CD4-positive, alpha-beta T cell treated with Interferon alpha-2 for 1 hour (primary cell): ENCODE measurements around the gene OSGEP.
A peak's percentile ranks its signal among the peaks of the same experiment; 100 is the strongest.

ENCODE experiments used
- DNase-seq, 2 donors: peaks; one replicate each; pipeline ENCODE4 v3.0.0-alpha.2; 2020 to 2022

Gene OSGEP

DNA sequence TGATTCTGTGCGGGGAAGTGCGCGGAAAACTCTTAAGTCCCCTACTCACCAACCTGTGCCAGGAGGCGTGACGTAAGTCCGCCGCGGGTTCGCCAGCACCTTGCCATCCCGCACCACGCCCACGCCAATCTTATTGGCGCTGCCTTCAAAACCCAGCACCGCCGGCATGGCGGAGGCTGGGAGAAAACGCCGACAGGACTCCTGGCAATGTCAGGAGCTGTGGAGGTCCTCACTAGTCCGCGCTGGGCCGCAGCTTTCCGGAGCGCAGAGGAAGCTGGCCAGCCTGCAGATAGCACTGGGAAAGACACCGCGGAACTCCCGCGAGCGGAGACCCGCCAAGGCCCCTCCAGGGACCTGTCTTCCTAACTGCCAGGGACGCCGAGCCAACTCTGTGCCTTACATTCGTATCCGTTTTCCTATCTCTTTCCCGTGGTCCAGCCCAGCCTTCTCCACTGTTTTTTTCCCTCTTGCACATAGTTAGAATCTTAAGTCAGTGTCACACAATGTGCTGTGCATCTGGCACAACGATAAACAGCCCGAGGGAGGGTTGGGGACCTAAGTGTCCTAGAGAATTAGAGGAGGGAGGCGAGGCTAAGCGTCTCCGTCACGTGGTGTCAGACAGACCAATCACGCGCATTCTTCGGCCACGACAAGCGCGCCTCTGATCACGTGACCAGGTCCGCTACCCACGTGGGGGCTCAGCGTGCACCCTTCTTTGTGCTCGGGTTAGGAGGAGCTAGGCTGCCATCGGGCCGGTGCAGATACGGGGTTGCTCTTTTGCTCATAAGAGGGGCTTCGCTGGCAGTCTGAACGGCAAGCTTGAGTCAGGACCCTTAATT is at the start of gene OSGEP, which contains the start of gene APEX1:
TSS of gene OSGEP (minus strand) at position 297 of the 839 bp plus-strand sequence. CDS start at position 168, 129 bp downstream.
TSS of gene APEX1 (plus strand) at position 711 of the 839 bp plus-strand sequence. CDS start 420 bp downstream, outside the sequence.
- peak; percentile 98 for DNase-seq

- no peak for DNase-seq
These were observed 49.3 kb upstream of the OSGEP start for GRCh38 chr14:20503898-20504297.

DNA sequence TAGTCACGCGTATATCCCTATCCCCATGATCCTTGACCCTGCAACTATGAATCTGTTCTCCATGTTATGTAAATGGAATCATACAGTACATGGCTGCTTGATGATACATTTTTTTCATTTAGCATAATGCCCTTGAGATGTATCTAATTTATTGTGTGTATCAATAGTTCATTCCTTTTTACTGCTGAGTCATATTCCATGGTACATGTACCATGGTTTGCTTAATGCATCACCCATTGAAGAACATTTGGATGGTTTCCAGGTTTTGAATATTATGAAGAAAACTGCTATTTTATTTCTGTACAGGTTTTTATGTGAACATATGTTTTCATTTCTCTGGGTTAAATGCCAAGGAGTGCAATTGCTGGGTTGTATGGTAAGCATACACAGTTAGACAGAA is 46.7 kb upstream of the OSGEP start:
- DNase-seq: no peak

GRCh38 chr14:20499881-20500280 is 45.3 kb upstream of the OSGEP start:
- DNase-seq: no peak

- no peak for DNase-seq
These were observed 44.5 kb upstream of the OSGEP start for GRCh38 chr14:20499108-20499507.

DNA sequence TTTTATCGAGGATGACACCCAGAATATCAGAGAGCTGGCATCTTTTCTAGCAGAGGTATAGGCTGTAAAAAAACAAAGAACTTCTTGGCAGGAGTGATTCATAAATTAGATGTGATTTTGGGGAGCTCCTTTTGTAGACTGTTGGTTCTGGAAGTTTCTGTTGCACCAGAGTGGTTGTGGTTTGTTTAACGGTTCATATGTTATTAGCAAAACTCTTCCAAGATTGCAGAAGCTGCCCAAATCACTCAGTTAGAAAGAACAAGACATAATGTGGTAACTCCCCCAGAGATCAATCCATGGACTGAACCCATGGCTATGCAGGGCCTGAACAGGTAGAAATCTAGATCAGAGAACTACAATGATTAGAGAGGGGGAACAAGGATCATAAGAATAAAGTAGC is 44.0 kb upstream of the OSGEP start:
- no peak for DNase-seq

DNA sequence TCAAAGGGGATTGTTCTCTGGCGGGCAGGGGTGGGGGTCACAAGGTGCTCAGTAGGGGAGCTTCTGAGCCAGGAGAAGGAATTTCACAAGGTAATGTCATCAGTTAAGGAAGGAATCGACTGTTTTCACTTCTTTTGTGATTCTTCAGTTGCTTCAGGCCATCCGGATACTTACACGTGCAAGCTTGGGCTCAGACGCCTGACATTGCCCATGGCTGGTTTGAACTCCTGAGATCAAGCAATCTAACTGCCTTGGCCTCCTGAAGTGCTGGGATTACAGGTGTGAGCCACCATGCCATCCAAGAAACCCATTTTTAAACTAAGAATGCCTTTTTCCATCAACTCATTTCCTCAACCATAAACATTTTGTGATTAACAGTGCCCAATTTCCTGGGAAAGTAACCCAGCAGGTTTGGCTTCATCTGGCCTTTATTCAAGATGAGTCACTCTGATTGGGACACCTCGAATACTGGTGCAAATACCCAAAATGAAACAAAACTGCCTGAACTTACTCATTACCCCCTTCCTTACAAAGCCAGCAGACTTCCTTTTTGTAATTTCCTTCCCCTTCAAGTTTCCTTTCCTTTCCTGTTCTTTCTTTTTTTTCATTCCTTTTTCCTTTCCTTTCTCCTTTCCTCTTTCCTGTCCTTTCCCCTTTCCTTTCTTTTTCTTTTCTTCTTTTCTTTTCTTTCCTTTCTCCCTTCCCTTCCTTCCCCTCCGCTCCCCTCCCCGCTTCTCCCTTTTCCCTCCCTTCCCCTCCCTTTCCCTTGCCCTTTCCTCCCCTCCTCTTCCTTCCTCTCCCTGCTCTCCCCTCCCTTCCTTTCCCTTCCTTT is 40.5 kb upstream of the OSGEP start:
- DNase-seq: no peak

GRCh38 chr14:20493634-20494033 is 39.0 kb upstream of the OSGEP start:
- DNase-seq: no peak

- no peak for DNase-seq
These were observed 37.9 kb upstream of the OSGEP start for GRCh38 chr14:20492486-20492885.

GRCh38 chr14:20490563-20490962 is 36.0 kb upstream of the OSGEP start:
- no peak for DNase-seq

- peak in 1 of 2 donors; percentile 11 for DNase-seq
These were observed 34.7 kb upstream of the OSGEP start for GRCh38 chr14:20489093-20489994.

DNA sequence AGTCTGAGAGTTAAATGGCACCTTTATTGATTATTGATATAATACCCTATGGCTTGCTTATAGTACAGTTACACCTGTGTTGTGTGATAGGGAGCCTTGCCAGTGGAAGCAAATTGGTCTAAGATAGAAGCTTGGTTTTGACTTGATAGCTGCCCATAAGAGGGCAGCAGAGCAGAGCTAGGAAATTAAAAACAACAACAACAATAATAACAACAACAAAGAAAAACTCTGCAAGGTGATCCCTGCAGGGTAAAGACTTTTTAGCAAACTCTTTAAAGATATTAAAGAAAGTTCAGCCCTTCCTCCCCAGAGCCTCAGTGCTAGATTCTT is 32.7 kb upstream of the OSGEP start:
- no peak for DNase-seq

DNA sequence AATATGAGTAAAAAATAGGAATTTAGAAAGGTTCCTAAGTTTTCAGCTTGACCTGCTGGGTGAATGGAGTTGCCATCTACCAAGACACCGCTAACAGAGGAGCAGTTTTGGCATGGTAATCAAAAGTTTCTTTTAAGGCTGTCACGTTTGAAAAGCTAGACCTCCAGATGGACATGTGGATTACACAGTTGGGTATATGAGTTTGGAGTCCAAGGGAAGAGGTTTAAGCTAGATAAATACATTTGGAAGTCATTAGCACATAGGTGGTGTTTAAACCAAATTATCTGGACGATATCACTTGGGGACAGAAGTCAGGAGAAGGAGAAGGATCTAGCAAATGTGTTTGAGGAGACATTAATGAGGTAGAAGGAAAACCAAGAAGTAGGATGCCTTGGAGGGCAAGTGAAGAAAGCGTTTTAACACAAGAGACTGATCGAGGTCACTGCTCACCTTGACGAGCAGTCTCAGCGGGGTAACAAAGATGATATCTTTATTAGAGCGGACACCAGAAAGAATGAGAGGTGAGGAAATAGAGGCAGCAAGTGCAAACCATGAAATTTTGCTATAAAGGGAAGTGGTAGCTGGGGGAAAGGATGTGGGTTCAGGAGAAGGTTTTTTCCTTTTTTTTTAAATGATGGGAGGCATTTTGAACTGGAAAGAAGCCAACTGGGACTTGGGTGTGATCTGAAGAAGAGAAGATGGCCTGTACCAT is 32.2 kb upstream of the OSGEP start:
- DNase-seq: no peak

DNA sequence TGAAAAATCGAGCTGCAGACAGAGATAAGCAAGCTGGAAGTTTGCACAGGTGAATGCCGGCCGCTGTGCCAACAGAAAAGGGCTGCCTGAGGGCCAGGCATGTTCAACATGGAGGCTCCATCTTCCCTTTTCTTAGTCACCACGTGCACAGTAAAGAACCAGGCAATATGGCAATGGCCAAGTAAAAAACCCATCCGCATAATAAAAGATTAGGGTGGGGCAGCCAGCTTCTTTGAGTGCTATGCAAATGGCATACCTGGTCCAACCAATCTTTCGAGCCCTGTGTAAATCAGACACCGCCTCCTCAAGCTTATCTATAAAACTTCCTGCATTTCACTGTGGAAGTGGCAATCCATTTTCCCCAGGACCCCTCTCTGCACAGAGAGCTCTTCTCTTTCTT is 31.3 kb upstream of the OSGEP start:
- no peak for DNase-seq

- DNase-seq: no peak
These were observed 27.8 kb upstream of the OSGEP start for GRCh38 chr14:20482382-20482781.

- no peak for DNase-seq
These were observed 24.3 kb upstream of the OSGEP start for GRCh38 chr14:20478894-20479293.

DNA sequence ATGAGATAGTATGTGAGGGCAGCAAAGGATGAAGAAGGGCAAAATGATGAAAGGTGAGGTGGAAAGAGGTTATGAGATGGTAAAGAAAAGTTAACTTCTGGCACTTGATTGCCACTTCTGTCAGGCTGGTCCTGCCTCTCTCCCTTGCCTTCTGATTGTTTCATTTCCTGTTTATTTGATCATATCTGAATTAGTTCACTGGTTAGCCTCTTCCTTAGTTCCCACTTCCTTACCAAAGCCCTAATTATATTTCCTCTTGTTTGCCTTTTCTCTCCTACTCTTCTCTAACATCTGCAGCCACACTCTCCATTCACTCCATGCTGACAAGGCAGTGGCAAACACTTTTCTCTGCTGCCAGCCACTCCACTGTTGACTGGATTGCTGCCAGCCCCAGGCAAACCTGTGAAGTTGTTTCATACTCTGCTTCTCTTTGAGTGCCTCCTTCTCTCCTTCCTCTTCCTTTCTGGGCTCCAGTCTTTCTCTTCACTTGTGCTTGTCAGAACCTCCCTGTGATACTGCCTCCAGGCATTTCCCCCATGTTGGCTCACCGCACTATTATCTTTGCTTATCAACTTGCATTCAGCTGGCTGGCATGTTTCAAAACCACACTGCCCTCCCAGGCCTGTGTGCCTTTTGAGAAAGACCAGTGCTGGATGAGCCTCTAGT is 22.7 kb upstream of the OSGEP start:
- DNase-seq: peak in 1 of 2 donors; percentile 60

DNA sequence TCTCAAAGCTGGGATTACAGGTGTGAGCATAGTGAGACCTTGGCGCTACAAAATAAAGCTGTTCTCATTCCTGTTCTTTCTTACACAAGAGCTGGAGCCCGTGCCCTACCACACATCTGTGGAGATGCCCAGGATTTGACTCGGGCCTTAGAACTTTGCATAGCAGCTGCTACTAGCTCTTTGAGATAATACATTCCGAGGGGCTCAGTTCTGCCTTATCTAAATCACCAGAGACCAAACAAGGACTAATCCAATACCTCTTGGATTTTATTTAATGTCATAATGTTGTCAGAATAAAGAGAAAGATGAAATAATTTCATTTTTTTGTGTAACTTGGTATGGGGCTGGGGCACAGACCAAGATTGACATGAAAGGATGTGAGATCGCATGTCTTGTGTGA is 22.2 kb upstream of the OSGEP start:
- DNase-seq: no peak

GRCh38 chr14:20472536-20473169 is 18.0 kb upstream of the OSGEP start:
- DNase-seq: no peak

DNA sequence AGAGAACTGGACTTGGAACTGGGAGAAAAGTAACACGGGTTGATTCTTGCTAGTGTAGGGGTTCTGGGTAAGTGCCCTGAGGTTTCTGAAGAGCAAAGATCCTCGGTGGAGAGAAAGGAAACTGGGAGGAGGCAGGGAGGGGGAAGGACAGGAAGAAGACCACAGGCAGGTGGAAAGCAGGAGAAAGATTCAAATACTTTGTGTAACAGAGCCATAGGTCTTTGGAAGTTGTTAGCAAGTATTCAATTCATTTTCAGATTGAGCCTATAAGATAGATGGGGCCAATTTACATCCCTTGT is 15.9 kb upstream of the OSGEP start:
- peak in 1 of 2 donors; percentile 25 for DNase-seq

GRCh38 chr14:20469890-20470602 is 15.4 kb upstream of the OSGEP start:
- DNase-seq: peak; percentile 55 to 65
